OCI-M2 (cell line): ENCODE measurements around the gene SH2D1B.

ENCODE experiments used
- DNase-seq: peaks from one replicate; lab custom pipeline; 2025; ENCODE audit not compliant: unreplicated experiment; lab: John Stamatoyannopoulos, UW

Gene SH2D1B

GRCh38 chr1:162383516-162383915 is 28.4 kb downstream of the SH2D1B start:
- no peak for DNase-seq

- no peak for DNase-seq
Observed at GRCh38 chr1:162383091-162383490, 28.8 kb downstream of the SH2D1B start.

DNA sequence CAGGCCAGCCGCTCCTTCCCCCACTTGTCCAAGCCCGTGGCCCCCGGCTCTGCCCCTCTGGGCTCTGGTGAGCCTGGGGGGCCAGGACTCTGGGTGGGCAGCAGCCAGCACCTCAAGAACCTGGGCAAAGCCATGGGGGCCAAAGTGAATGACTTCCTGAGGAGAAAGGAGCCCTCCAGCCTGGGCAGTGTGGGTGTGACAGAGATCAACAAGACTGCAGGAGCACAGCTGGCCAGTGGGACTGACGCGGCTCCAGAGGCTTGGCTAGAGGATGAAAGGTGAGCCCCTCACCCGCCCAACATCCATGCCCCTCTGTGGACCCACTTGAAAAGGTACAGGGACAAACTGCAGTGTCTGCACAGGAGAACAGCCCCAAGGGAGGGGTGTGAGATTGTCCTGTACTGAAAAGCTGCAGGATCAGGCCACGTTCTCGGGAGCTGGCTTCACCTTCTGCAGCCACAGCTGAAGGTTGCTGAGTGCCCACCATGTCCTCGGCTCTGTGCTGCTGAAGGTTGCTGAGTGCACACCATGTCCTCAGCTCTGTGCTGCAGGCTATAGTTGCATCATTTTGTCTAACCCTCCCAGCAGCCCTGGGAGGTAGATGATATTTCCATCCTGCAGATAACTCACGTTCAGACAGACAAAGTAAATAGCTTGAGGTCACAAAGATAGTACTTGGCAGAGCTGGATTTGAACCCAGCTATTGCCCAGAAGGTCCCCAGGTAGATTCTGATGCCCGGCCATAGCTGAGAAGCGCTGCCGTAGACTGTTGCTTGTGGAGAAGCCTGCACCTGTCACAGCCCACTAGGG is 29.8 kb downstream of the SH2D1B start:
- DNase-seq, result no peak

- DNase-seq, result no peak
Observed at GRCh38 chr1:162381383-162381782, 30.6 kb downstream of the SH2D1B start, which contains the start of gene C1orf226. TSS of gene C1orf226 (plus strand) at chr1:162381728. CDS start at chr1:162381902, 174 bp downstream.

DNA sequence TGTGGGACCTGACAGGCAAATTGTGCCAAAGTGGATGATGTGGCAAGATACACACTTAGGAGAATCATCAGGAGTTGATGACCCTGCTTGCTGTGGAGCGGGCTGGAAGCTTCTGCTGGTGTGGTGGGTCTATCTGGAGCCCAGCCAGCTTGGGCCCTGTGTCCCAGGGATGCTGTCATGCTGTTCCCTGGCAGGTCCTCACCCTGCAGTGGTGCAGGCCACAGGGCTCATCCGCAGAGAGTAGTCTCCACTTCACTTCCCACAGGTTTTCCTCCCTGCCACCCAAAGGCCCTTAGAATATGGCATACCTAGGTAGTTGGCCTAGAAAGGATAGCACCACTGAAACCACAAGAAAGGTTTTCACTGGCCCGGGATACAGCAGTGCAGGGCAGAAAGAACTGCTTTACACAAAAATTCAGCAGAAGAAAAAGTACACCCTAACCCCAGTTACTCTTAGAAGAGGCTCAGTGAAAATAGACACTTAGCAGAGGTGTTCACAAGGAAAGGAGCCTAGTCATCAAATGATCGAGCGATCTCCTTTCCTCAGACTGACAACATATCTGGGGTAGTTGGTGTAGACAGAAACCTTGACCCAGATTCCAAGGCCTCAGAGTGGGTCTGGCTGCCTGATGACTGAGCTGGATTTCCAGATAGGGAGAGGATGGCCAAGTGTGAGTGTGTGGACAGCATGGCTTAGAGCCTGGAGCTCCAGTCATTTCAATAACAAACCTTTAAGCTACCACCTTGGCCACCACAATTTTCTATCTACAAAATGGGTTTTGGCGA is 31.7 kb downstream of the SH2D1B start:
- no peak for DNase-seq

DNA sequence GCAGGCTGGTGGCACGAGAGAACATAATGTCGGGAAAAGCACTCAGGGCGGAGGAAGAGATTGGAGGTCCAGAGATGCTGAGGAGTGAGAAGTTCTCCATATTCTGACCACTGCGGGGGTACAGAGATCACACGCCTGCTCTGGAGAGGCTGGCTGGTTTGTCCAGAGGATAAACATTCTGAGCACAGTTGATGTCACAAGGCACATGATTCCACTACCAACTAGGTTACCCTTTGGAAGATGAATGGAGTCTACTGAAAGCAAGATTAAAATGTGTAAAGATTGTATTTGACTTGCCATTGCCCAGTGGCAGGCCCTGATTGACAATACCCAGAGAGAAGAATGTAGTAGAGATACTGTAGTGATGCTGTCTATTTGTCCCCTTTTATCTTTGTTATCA is 35.2 kb downstream of the SH2D1B start, which contains the start of gene SPATA46:
SPATA46 (minus strand) TSS at position 164 of the 400 bp plus-strand sequence; CDS start at position 100, 64 bp downstream.
- DNase-seq, result no peak

DNA sequence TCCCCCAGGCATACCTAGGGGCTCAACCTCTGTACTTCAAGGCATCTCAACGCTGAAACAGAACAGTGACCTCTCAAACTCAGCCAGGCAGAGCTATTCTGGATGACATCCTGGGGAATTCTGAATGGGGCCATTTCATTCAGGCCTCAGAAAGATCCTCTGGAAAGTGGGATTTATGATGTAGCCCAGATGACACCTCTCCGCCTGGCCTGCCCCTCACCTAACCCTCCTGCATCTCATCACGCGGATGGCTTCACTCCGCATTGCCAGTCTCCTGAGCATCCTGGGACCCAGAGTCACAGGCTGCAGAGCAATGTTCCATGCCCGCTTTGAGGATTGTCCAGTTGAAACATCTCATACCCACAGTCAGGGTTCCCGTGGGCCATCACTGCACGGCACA is 36.5 kb downstream of the SH2D1B start:
- no peak for DNase-seq

GRCh38 chr1:162374406-162374805 is 37.5 kb downstream of the SH2D1B start:
- DNase-seq, result no peak

- DNase-seq, result no peak
Observed at GRCh38 chr1:162373541-162374260, 38.2 kb downstream of the SH2D1B start.

- DNase-seq, result no peak
Observed at GRCh38 chr1:162373072-162373427, 38.9 kb downstream of the SH2D1B start.

DNA sequence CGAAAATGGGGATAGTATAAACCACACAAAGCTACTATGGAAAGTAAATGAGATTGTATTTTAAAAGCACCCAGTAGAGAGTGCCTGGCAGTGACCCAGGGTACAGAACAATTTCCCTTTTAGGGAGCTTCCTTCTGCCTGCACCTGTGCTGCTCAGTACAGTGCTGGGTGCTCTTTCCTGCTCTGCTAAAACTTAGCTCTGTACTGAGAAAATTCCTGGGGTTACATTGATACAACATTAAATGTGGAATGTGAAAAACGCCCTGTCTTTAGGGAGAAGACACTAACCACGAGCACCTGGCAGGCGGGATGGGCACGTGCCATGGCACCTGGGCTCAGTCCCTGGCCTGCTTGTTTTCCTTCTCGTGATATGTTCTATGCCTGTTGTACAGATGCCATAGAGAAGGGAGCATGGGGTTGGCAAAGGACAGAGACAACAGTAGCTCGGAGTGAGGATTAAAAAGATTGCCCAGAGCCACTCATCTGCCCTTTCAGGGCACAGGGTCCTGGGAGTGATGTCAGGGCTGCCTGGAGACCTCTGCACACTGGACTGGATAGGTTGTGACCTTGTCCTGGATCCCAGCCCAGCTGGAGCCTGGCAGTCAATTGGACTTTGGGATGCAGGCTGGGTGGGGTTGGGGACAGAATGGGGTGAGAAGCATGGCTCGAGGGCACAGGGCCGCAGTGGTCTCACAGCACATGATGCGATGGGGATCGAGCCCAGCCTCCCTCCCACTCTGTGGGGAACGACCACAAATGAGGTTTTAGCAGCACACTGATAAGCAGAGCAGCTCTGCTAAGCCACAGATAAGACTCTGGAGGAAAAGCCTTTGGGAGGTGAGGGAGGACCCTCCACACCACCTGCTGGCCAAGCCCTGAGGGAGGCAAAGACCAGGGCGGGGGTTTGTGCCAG is 39.5 kb downstream of the SH2D1B start:
- DNase-seq, result peak; percentile 41

- DNase-seq, result no peak
Observed at GRCh38 chr1:162371611-162372010, 40.3 kb downstream of the SH2D1B start.

DNA sequence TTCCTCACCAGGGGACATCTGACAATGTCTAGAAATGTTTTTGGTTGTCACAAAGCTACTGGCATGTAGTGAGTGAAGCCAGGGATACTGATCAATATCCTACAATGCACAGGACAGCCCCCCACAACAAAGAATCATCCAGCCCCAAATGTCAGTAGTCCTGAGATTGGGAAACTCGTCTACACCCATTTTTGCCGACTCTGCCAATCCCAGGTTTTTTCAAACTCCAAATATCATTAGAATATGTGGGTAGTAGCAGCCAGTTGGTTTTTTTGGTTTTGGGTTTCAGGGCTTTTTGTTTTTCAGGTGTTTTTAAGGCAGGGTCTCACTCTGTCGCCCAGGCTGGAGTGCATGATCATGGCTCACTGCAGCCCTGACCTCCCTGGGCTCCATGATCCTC is 41.2 kb downstream of the SH2D1B start:
- no peak for DNase-seq

DNA sequence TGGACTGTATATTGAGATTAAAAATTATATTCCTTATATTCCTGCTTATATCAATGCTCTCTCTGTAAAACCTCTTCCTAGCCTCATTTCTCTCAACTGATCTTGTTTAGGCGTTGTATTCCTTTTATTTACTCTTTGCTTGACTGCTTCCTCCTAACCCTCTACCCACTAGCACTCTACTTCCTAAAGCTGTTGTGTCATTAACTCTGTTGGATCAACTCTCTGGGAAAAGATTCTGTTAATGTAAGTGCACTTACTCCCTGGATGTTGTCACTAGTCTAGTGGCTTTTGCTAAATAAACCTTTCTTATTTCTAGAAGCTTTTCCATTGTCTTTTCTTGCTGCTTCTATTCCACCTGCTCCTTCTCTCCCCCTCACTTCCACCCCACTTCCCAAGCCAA is 41.8 kb downstream of the SH2D1B start:
- DNase-seq, result no peak

DNA sequence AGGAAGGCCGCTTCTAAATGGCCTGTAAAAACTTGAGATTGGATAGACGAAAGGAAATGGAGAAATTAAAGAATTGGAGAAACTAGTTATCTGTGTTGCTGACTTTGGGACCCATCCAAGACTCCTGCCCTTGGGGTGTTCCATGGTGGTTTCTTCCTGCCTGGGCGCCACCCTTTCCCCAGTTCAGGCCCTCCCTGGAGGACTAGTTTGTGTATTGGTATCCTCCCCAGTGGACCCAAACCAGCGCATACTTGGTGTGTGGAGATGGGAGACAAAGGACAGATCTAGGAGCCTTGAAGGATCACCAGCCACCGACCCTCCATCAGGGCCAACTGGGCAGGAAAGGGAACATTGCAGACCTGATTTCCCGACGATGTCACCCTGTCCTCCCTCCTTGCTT is 42.4 kb downstream of the SH2D1B start:
- no peak for DNase-seq

DNA sequence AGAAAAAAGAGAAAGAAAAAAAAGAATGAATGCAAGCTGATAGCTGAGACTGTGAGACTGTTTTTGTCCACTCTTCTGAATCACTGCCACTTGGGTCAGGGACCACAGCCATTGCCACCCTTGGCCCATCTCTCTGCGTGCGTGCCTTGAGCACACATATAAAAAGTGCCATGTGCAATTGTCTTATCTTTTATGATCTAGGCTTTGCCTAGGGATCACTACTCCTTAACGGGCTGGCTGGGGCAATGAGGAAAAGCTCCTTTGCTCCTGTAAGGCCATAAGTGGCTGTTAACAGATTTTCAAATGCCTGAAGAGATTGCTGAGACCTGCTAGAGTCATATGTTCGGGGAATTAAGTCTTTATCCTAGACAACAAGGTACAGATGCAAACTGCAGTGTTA is 43.5 kb downstream of the SH2D1B start:
- DNase-seq, result no peak

DNA sequence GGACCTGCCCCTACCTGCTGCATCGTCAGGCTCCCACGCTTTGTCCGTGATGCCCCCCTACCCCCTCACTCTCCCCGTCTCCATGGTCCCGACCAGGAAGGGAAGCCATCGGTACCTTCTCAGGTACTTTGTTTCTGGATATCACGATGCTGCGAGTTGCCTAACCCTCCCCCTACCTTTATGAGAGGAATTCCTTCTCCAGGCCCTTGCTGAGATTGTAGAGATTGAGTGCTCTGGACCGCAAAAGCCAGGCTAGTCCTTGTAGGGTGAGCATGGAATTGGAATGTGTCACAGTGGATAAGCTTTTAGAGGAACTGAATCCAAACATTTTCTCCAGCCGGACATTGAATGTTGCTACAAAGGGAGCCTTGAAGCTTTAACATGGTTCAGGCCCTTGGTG is 44.2 kb downstream of the SH2D1B start:
- DNase-seq, result no peak

DNA sequence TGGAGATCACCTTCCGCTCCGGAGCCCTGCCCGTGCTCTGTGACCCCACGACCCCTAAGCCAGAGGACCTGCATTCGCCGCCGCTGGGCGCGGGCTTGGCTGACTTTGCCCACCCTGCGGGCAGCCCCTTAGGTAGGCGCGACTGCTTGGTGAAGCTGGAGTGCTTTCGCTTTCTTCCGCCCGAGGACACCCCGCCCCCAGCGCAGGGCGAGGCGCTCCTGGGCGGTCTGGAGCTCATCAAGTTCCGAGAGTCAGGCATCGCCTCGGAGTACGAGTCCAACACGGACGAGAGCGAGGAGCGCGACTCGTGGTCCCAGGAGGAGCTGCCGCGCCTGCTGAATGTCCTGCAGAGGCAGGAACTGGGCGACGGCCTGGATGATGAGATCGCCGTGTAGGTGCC is 44.9 kb downstream of the SH2D1B start:
- DNase-seq, result no peak

- DNase-seq, result no peak
Observed at GRCh38 chr1:162366671-162367070, 45.3 kb downstream of the SH2D1B start.

- DNase-seq, result no peak
Observed at GRCh38 chr1:162366149-162366548, 45.8 kb downstream of the SH2D1B start.
